Smooth muscle cell (in vitro differentiated cells): Measurements from ENCODE around the gene EPHB2. TPM values are rescaled to one million over a fixed set of nuclear protein-coding genes. Genes with fewer than 3 reads are reported as not detected.
"Not testable (repeated sequence)": the region's sequence is repeated elsewhere in the genome, so short reads cannot be mapped to it uniquely, and the experiment has no call there.

Experiments
- DNase-seq: peaks from one replicate; lab custom pipeline; 2025; ENCODE audit not compliant: unreplicated experiment; lab: John Stamatoyannopoulos, UW
- H2AFZ ChIP-seq: fragments of 200-600 bp; sonication (generic); 2 replicates; pipeline ENCODE4 v1.6.0; 2016; ENCODE audit warnings: antibody characterized with exemption, low read depth, mild to moderate bottlenecking
- H3F3A ChIP-seq: fragments of 200-600 bp; sonication (generic); 2 replicates; pipeline ENCODE4 v1.6.0; 2017; ENCODE audit warnings: antibody characterized with exemption, low read depth
- H3K27ac ChIP-seq: fragments of 200-600 bp; sonication (generic); 2 replicates; pipeline ENCODE4 v1.5.1; 2016; ENCODE audit warnings: low read depth, mild to moderate bottlenecking
- H3K27me3 ChIP-seq: fragments of 200-600 bp; sonication (generic); 2 replicates; pipeline ENCODE4 v1.6.1; 2016; ENCODE audit warnings: low read depth, mild to moderate bottlenecking
- H3K36me3 ChIP-seq: fragments of 200-600 bp; sonication (generic); 2 replicates; pipeline ENCODE4 v1.5.1; 2016; ENCODE audit warnings: low read depth
- H3K4me1 ChIP-seq: fragments of 200-600 bp; sonication (generic); 2 replicates; pipeline ENCODE4 v1.5.1; 2016; ENCODE audit warnings: low read depth
- H3K4me2 ChIP-seq: fragments of 200-600 bp; sonication (generic); 2 replicates; pipeline ENCODE4 v1.6.0; 2016; ENCODE audit warnings: mild to moderate bottlenecking
- H3K4me3 ChIP-seq: fragments of 200-600 bp; sonication (generic); 2 replicates; pipeline ENCODE4 v1.5.1; 2016; ENCODE audit warnings: mild to moderate bottlenecking
- H3K79me2 ChIP-seq: fragments of 200-600 bp; sonication (generic); 2 replicates; pipeline ENCODE4 v1.6.0; 2016; ENCODE audit warnings: low read depth, mild to moderate bottlenecking
- H3K9ac ChIP-seq: fragments of 200-600 bp; sonication (generic); 2 replicates; pipeline ENCODE4 v1.6.0; 2016; ENCODE audit warnings: low read depth
- H3K9me3 ChIP-seq: fragments of 200-600 bp; sonication (generic); replicated peaks from 2 replicates; pipeline ENCODE4 v1.5.1; 2016; ENCODE audit warnings: low read depth
- H4K20me1 ChIP-seq: fragments of 200-600 bp; sonication (generic); 2 replicates; pipeline ENCODE4 v1.6.0; 2016; ENCODE audit warnings: low read depth
- CTCF ChIP-seq: fragments of 200-600 bp; sonication (generic); IDR thresholded peaks from 2 replicates; pipeline ENCODE4 v1.5.1; 2017; ENCODE audit warnings: borderline replicate concordance, mild to moderate bottlenecking, antibody characterized with exemption; ENCODE audit not compliant: insufficient read depth, poor library complexity, severe bottlenecking
- WGBS: methylation state at CpG from one replicate; pipeline ENCODE4 v1.1.7; 2016; ENCODE audit warnings: low lambda C conversion rate; 5-methylcytosine and 5-hydroxymethylcytosine counted together
- polyA plus RNA-seq: library from polyadenylated mRNA; unstranded; fragments of >200 nt; fragmentation: Nextera tagmentation; extraction: Ambion mirVana; gene quantifications from 2 replicates; pipeline ENCODE4 v1.2.1, GENCODE V29; 2016
- total RNA-seq: library from RNA; depleted of rRNA; stranded (reverse); fragments of >200 nt; gene quantifications from 2 replicates; pipeline ENCODE4 v1.2.3, GENCODE V29; 2014

Gene EPHB2
- total and polyA plus RNA-seq, 2 experiments from 2014 or later: 1.1 to 6.7 TPM

GRCh38 chr1:22702296-22703085 is 8.1 kb upstream of the EPHB2 start:
- TF ChIP-seq CTCF: no peak
- WGBS: 79% methylated on average over 12 of the region's 12 CpGs
- Histone ChIP-seq H3F3A (no peaks in the 10 kb centered on the region), H3K4me2 (no peak overlapping the region), H3K4me1 (no peaks in the 10 kb centered on the region), H3K36me3 (no peaks in the 10 kb centered on the region), H3K79me2 (no peaks in the 10 kb centered on the region), H3K4me3 (no peak overlapping the region), H3K27me3 (peaks cover 47% of the 10 kb centered on the region), H4K20me1 (no peaks in the 10 kb centered on the region), H3K9ac (no peak overlapping the region), H2AFZ (no peak overlapping the region), H3K27ac (no peak overlapping the region), H3K9me3 (no peaks in the 10 kb centered on the region)
- DNase-seq: no peak

GRCh38 chr1:22704440-22705067 is 6.1 kb upstream of the EPHB2 start:
- Histone ChIP-seq H3K4me2 (no peak overlapping the region), H3K9ac (no peak overlapping the region), H3K79me2 (no peaks in the 10 kb centered on the region), H4K20me1 (no peaks in the 10 kb centered on the region), H3K27ac (no peak overlapping the region), H3F3A (no peaks in the 10 kb centered on the region), H2AFZ (no peak overlapping the region), H3K36me3 (no peaks in the 10 kb centered on the region), H3K4me3 (no peak overlapping the region), H3K27me3 (peaks cover 56% of the 10 kb centered on the region), H3K9me3 (no peaks in the 10 kb centered on the region), H3K4me1 (no peaks in the 10 kb centered on the region)
- WGBS: 51% methylated on average over 2 of the region's 2 CpGs
- TF ChIP-seq CTCF: peak; percentile 90
- peak; percentile 45 for DNase-seq

- Histone ChIP-seq H3K4me3 (no peak overlapping the region), H4K20me1 (no peaks in the 10 kb centered on the region), H3K36me3 (no peaks in the 10 kb centered on the region), H3K27ac (no peak overlapping the region), H3F3A (no peaks in the 10 kb centered on the region), H2AFZ (no peak overlapping the region), H3K27me3 (peaks cover 47% of the 10 kb centered on the region), H3K79me2 (no peaks in the 10 kb centered on the region), H3K4me1 (no peaks in the 10 kb centered on the region), H3K9ac (no peak overlapping the region), H3K4me2 (no peak overlapping the region), H3K9me3 (no peaks in the 10 kb centered on the region)
- TF ChIP-seq CTCF: no peak
- DNase-seq: no peak
Observed at GRCh38 chr1:22705586-22705985, 5.1 kb upstream of the EPHB2 start.

- not testable (repeated sequence) for H3K9me3 ChIP-seq, H3K27ac ChIP-seq, H3K79me2 ChIP-seq, H3K4me2 ChIP-seq, H3F3A ChIP-seq, H3K4me1 ChIP-seq, H4K20me1 ChIP-seq, H3K4me3 ChIP-seq, DNase-seq, H2AFZ ChIP-seq, H3K9ac ChIP-seq, H3K36me3 ChIP-seq
- WGBS: 100% methylated on average over 4 of the region's 4 CpGs
- peaks cover 42% of the 10 kb centered on the region for H3K27me3 ChIP-seq
Observed at GRCh38 chr1:22706100-22706499, 4.5 kb upstream of the EPHB2 start.
